Neuron (in vitro differentiated cells): ENCODE data around the gene CADM3.

Experiments
- H2AFZ ChIP-seq: one replicate; pipeline ENCODE4 v1.6.1; 2013; ENCODE audit warnings: low read depth, mild to moderate bottlenecking, inconsistent platforms, low read length, moderate library complexity
- H3K27me3 ChIP-seq: one replicate; pipeline ENCODE4 v1.6.1; 2013; ENCODE audit warnings: low read length; ENCODE audit not compliant: insufficient read depth
- H3K36me3 ChIP-seq: one replicate; pipeline ENCODE4 v1.6.1; 2013; ENCODE audit warnings: low read length; ENCODE audit not compliant: insufficient read depth
- H3K4me1 ChIP-seq: one replicate; pipeline ENCODE4 v1.6.1; 2013; ENCODE audit warnings: low read length; ENCODE audit not compliant: insufficient read depth
- H3K4me3 ChIP-seq: 2 replicates; pipeline ENCODE4 v1.5.1; 2013; ENCODE audit warnings: mild to moderate bottlenecking, low read length, moderate library complexity
- H3K9me3 ChIP-seq: one replicate; pipeline ENCODE4 v1.6.1; 2013; ENCODE audit warnings: low read length

The CADM3 gene

DNA sequence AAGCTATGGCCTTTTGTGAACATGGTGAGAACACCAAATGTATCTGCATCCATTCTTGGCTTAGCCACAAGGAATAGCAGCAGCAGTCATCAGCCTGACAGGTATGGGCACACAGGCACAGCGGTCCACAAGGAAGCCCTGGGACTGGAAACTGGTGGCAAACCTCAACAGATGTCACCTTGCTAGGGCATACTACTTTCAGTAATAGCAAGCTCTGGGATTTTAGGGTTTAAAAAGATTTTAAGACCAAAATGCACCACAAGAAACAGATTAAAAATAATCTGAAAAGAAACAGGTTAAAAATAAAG lies 9.7 kb upstream of the CADM3 start:
- H3K4me3 ChIP-seq = no peak overlapping the region
- no peaks in the 10 kb centered on the region for H3K27me3 ChIP-seq
- H3K36me3 ChIP-seq = no peaks in the 10 kb centered on the region
- no peak overlapping the region for H2AFZ ChIP-seq
- peaks cover 11% of the 10 kb centered on the region for H3K4me1 ChIP-seq
- no peaks in the 10 kb centered on the region for H3K9me3 ChIP-seq

DNA sequence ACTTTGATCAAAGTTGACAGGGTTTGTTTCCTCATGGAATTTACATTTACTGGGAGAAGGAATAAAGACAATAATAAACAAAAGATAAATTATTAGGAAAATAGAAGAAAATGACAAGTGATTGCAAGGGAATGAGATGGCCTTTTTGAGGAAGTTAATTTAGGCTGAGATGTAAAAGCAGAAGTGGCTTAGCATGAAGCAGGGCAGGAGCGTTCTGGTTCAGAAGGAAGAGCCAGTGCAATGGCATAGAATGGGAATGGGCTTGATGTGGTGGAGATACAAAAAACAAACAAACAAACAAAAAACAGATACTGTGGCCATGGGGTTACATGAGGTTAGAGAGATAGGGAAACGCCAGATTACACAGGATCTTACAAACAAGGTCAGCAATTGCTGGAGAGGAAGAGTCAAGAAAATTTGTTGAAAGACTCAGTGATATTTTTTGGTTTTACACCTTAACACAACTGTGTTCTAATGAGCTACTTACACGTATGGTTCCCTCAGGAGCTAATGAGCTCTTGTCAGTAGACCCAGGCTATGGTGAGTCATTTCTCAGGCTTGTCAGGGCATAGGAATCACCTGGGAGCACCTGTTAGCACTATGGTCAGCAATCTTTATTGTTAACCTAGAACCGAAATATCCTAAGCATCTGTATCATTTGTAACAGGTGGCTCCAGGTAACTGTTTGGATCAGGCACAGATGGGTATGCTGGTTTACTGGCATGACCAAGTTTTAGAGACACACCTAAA lies 8.7 kb upstream of the CADM3 start:
- Histone ChIP-seq H3K36me3 (no peaks in the 10 kb centered on the region), H3K4me1 (peaks cover 11% of the 10 kb centered on the region), H2AFZ (no peak overlapping the region), H3K4me3 (no peak overlapping the region), H3K27me3 (no peaks in the 10 kb centered on the region), H3K9me3 (no peaks in the 10 kb centered on the region)

DNA sequence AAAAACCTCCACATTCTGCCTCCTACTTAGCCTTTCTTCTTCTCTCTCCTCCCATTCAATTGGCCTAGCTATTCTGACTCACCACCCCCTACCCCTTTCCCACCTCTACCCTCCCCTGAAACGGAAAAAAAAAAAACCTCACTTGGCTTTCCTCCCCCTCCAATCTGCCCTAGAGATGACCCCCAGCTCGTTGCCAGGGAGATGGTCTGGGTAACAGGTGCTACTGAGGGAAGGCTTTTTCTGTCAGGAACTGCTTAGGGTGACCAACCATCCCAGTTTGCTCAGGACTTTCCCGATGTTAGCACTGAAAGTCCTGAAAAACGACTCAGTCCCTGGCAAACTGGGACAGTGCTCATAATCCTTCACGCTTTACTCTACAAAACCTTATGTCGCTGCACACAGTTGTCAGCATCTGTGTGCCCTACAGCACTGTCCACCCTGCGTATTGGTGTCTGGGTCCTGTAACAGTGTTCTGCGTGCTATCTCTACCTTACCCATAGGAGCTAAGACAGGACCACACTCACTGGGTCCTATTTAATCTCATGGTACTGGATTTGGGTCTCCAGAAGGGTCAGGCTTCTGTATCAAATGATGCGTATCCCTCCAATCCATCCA lies 7.7 kb upstream of the CADM3 start:
- Histone ChIP-seq H3K4me3 (no peak overlapping the region), H3K36me3 (no peaks in the 10 kb centered on the region), H2AFZ (no peak overlapping the region), H3K9me3 (no peaks in the 10 kb centered on the region), H3K27me3 (no peaks in the 10 kb centered on the region), H3K4me1 (peaks cover 11% of the 10 kb centered on the region)

DNA sequence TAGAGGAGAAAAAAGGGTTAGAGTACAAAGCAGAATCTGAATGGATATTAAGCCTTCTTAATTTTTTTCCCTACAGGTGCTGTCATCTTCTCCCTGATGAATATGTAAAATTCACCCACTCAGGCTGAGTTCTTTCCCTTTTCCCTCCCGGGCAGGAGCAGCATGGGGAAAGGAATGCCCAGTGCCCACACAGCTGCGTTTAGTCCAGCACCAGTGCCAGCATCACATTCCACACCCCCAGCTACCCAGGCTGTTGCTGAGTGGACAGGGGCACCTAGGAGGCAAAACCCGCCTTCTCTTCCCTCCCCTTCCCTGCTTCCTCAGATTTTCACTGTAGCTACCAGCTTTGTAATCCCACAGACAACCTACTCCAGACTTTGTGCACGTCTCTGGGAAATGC lies 3.4 kb upstream of the CADM3 start:
- peaks cover 24% of the 10 kb centered on the region for H3K4me1 ChIP-seq
- no peak overlapping the region for H3K4me3 ChIP-seq
- H3K36me3 ChIP-seq = no peaks in the 10 kb centered on the region
- H2AFZ ChIP-seq = no peak overlapping the region
- no peaks in the 10 kb centered on the region for H3K9me3 ChIP-seq
- no peaks in the 10 kb centered on the region for H3K27me3 ChIP-seq

DNA sequence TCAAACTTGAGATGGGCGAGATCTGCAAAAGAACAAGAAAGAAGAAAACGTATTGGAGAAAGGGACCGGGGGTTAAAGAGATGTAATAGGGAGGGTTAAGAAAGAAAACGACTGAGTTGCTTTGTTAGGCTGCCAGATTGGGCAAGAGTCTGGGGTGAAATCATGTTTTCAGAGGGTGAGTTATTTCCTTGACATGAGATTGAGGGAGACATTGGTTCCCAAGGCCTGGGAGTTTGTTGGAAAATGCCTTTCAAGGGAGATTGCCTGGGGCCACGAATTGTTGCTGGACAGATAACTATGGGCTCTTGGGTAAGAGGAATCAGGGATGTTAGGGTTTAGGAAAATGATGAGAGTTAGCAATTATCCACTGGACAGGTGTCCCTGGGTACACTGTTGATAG lies 776 bp upstream of the CADM3 start:
- Histone ChIP-seq H3K36me3 (no peaks in the 10 kb centered on the region), H2AFZ (no peak overlapping the region), H3K4me3 (peak overlapping the region; percentile 60), H3K27me3 (no peaks in the 10 kb centered on the region), H3K4me1 (peaks cover 19% of the 10 kb centered on the region), H3K9me3 (no peaks in the 10 kb centered on the region)

DNA sequence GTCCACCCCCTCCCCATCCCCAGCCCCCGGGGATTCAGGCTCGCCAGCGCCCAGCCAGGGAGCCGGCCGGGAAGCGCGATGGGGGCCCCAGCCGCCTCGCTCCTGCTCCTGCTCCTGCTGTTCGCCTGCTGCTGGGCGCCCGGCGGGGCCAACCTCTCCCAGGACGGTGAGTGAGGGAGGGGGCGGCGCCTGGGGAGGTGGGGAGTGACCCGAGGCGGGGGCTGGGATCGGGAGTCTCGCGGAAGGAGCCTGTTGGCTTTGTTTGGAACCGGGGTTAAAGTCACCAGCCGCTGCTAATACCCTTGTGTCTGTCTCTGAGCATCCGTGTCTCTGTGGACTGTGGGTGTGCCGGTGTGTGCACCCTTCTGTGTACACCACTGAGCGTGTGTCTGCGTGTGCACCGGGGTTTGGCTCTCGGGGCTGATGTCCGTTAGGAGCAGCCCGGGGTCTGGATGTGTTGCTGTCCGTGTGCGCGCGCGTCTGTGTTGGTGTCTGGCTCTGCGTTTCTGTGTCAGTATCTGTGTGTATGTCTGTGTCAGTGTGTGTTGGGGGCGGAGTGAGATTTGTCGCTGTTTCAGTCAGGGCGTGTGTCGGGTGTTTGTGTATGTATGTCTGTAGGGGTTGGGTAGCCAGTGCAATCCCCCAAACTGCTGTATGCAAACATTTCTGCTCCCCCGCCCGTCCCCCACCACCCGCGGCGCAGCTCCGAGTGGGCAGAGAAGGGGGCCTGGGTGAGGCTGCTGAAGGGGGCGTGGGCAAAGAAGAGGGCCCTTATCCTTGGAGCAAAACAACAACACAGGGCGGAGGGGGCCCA lies 480 bp downstream of the CADM3 start:
- Histone ChIP-seq H3K4me1 (peaks cover 19% of the 10 kb centered on the region), H2AFZ (peak overlapping the region; percentile 80), H3K9me3 (no peaks in the 10 kb centered on the region), H3K27me3 (no peaks in the 10 kb centered on the region), H3K36me3 (no peaks in the 10 kb centered on the region), H3K4me3 (peak overlapping the region; percentile 60)

DNA sequence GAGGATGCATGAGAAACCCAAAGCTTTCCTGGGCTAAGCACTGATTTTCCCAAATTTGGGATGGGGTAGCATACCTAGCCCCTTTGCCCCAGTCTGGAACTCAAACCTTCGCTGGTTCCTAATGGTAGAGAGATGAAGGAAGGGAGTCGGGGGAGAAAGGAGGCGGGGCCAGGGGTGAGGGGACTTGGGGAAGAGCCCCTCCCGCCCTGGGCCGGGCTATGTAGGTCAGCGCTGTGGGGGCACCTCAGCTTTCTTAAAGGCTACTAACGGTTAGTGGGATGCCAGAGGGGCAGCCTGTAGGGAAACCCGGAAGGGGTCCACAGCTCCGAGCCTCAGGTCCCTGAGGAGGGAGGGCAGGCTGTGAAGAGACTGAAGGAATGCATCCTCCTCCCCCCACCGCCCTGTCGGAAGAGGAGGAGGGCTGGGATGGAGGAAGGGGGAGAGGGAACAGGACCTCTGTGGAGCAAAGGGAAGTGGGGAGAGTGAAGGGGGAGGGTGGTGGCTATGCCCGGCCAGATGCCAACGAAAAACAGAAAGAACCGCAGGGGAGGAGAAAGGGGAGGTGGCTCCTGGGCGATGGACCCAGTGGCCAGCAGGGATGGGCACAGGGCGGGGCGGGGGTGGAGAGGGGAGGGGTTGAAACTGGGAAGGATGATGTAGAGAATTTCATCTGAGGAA lies 1.3 kb downstream of the CADM3 start:
- Histone ChIP-seq H3K9me3 (no peaks in the 10 kb centered on the region), H3K4me3 (peak overlapping the region; percentile 60), H3K27me3 (no peaks in the 10 kb centered on the region)

DNA sequence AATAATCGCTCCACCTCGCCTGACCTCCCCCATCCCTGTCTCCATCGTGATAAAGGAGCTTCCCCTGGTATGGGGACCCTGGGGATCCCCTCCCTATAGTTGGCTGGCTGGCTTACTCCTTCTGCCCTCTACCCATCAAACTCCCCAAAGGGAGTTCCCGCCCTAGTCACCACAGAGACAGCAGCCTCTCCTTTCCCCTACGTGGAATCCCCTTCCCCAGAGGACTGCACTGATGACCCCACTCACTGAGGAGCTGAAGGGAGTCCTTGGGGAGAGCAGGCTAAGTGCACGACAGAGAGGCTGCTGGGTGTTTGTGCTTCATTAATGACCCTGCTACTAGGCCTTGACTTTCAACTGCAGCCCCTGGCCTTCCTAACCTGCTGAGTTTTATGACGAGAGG lies 1.9 kb downstream of the CADM3 start:
- Histone ChIP-seq H3K4me3 (no peak overlapping the region), H2AFZ (no peak overlapping the region), H3K27me3 (no peaks in the 10 kb centered on the region), H3K9me3 (no peaks in the 10 kb centered on the region), H3K36me3 (no peaks in the 10 kb centered on the region), H3K4me1 (peaks cover 19% of the 10 kb centered on the region)

More for the DNA sequence above, 1.3 kb downstream of the CADM3 start:
- Histone ChIP-seq H3K36me3 (no peaks in the 10 kb centered on the region), H2AFZ (no peak overlapping the region), H3K4me1 (peaks cover 19% of the 10 kb centered on the region)

DNA sequence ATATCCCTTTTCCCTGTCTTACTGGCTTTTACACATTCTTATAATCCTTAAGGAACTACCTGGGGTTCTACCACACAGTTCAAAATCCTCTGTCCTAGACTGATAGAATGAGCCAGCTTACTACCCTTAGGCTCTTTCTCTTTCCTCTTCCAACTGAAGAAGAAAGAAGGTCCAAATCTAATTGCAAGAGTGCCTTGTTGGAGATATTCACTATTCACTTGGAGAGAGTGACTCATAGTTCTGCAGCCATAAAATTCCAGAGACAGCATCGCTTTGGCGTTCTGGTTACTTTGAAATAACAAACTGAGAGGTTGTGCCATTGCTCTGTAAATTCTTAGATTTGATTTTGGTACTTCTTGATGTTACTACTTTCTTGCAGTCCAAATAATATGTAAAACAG lies 4.2 kb downstream of the CADM3 start:
- H3K27me3 ChIP-seq = no peaks in the 10 kb centered on the region
- no peaks in the 10 kb centered on the region for H3K9me3 ChIP-seq
- H3K4me1 ChIP-seq = peaks cover 19% of the 10 kb centered on the region
- no peaks in the 10 kb centered on the region for H3K36me3 ChIP-seq
- H2AFZ ChIP-seq = no peak overlapping the region
- H3K4me3 ChIP-seq = no peak overlapping the region

DNA sequence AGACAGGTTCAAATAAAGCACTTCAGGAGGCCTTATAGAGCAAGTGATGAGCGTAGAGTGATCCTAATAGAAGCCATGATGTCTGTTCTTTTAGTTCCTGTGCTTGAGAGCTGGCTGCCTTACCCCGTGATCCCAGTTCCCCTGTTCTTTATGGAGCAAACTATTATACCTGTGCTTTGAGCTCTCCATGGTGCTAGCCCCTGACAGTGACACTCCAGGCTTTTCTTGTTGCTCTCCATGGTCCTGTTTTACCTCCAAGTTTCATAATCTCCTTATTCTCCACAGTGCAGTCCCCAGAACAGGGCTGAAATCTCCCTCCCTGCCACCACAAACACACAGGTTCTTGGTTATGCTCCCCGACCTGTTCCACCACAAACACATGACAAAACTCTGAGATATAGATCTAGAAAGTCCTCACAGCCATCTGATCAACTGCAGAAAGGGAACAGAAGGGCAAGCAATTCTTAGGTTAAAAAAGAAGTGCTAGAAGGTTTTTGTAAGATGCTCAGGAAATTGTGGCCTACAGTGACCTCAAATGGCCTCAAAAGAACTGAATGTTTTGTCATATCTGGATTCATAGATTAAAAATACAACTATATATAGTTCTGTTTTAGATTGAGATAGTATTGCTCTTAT lies 6.0 kb downstream of the CADM3 start:
- Histone ChIP-seq H3K9me3 (no peaks in the 10 kb centered on the region), H3K4me1 (peaks cover 10% of the 10 kb centered on the region), H3K36me3 (no peaks in the 10 kb centered on the region), H2AFZ (no peak overlapping the region), H3K27me3 (no peaks in the 10 kb centered on the region), H3K4me3 (no peak overlapping the region)

DNA sequence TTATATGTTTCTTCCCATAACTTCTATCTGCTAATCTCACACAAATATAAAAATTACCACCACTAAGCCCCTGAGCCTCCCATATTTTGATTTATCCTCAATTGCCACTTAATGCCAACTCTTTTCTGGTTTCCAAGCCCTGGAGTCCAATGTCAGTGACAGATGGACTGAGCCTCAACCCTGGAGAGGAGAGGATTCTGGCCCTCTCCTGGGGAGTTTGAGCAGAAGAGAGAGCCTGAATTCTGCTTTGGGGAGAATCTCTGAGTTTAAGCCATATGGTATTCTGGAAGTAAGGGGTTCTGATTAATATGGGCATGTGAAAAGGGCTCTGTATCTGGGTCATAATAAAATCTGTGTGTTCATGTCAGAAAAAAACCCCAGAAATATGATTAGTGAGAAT lies 8.5 kb downstream of the CADM3 start:
- H3K36me3 ChIP-seq = no peaks in the 10 kb centered on the region
- no peaks in the 10 kb centered on the region for H3K9me3 ChIP-seq
- no peaks in the 10 kb centered on the region for H3K27me3 ChIP-seq
- no peak overlapping the region for H3K4me3 ChIP-seq
- no peaks in the 10 kb centered on the region for H3K4me1 ChIP-seq
- no peak overlapping the region for H2AFZ ChIP-seq

DNA sequence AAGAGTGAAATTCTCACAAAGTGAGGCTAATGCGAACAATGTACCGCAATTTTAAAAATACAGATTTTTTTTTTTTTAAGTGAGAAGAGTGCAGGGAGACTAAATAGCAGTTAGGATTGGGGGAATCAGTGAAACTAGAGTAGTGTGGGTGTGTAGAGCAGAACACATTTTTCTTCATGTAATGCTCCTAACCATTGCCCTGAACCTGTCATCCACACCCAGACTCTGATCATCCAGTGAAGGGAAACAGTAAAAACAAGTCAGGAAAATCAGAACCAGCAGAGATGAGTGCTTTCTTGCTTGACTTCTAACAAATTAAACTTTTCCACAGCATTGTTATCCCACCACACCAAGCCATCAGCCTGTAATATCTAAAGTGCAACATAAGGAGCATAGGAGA lies 9.1 kb downstream of the CADM3 start:
- no peaks in the 10 kb centered on the region for H3K27me3 ChIP-seq
- no peaks in the 10 kb centered on the region for H3K36me3 ChIP-seq
- no peaks in the 10 kb centered on the region for H3K4me1 ChIP-seq
- H3K9me3 ChIP-seq = no peaks in the 10 kb centered on the region
- H3K4me3 ChIP-seq = no peak overlapping the region
- H2AFZ ChIP-seq = no peak overlapping the region
